ENCODE data around the gene PRTG.

Gene PRTG

GRCh38 chr15:55638764-55639163 is 104.2 kb downstream of the PRTG start:
- H2BK120ac ChIP-seq (ENCODE audit: low read depth, low read length) = no peak overlapping the region
- H3K4me3 ChIP-seq (ENCODE audit: low read length) = no peak overlapping the region
- H2BK15ac ChIP-seq (replicated peaks; ENCODE audit: low read depth) = no peak overlapping the region
- H3K9ac ChIP-seq (ENCODE audit: low read length) = no peak overlapping the region
- no peak overlapping the region for H3K4me2 ChIP-seq (ENCODE audit: low read length)
- no peaks in the 10 kb centered on the region for H3K27me3 ChIP-seq (ENCODE audit: insufficient read depth, low read length, poor library complexity)
- no peak overlapping the region for H3K23ac ChIP-seq (ENCODE audit: low read length)
- H3K79me2 ChIP-seq (ENCODE audit: control insufficient read depth, insufficient read depth, low read length) = no peaks in the 10 kb centered on the region
- H3K4me1 ChIP-seq (ENCODE audit: control insufficient read depth, low read depth, low read length) = no peaks in the 10 kb centered on the region
- DNase-seq = no peak
- no peak overlapping the region for H4K5ac ChIP-seq (ENCODE audit: low read length)
- no peak overlapping the region for H3K18ac ChIP-seq (ENCODE audit: low read length)
- no peak overlapping the region for H2BK5ac ChIP-seq (ENCODE audit: low read length)
- H2AK5ac ChIP-seq (ENCODE audit: low read length) = no peak overlapping the region
- no peaks in the 10 kb centered on the region for H3K79me1 ChIP-seq (ENCODE audit: low read length)
- peaks cover 2% of the 10 kb centered on the region for H3K36me3 ChIP-seq (ENCODE audit: control insufficient read depth, insufficient read depth, low read length)
- H3K4ac ChIP-seq (ENCODE audit: low read depth, low read length) = no peak overlapping the region
- WGBS (ENCODE audit: extremely low coverage, insufficient coverage, low lambda C conversion rate) = no CpG with 5 or more reads among the region's 1 CpG
- H3K27ac ChIP-seq (ENCODE audit: low read depth, low read length) = no peak overlapping the region
- H4K8ac ChIP-seq (ENCODE audit: low read depth, low read length) = no peak overlapping the region
- H3K56ac ChIP-seq (ENCODE audit: low read length) = no peak overlapping the region

GRCh38 chr15:55637086-55637485 is 105.9 kb downstream of the PRTG start:
- H2BK5ac ChIP-seq (ENCODE audit: low read length) = no peak overlapping the region
- H4K8ac ChIP-seq (ENCODE audit: low read depth, low read length) = no peak overlapping the region
- no peak overlapping the region for H3K9ac ChIP-seq (ENCODE audit: low read length)
- H3K4me1 ChIP-seq (ENCODE audit: control insufficient read depth, low read depth, low read length) = no peaks in the 10 kb centered on the region
- H3K79me1 ChIP-seq (ENCODE audit: low read length) = no peaks in the 10 kb centered on the region
- H3K27me3 ChIP-seq (ENCODE audit: insufficient read depth, low read length, poor library complexity) = no peaks in the 10 kb centered on the region
- H3K23ac ChIP-seq (ENCODE audit: low read length) = no peak overlapping the region
- WGBS (ENCODE audit: extremely low coverage, insufficient coverage, low lambda C conversion rate) = 100% methylated on average over 1 of the region's 3 CpGs
- no peak for DNase-seq
- H3K79me2 ChIP-seq (ENCODE audit: control insufficient read depth, insufficient read depth, low read length) = no peaks in the 10 kb centered on the region
- no peak overlapping the region for H3K4ac ChIP-seq (ENCODE audit: low read depth, low read length)
- no peak overlapping the region for H3K56ac ChIP-seq (ENCODE audit: low read length)
- no peak overlapping the region for H3K18ac ChIP-seq (ENCODE audit: low read length)
- no peak overlapping the region for H2AK5ac ChIP-seq (ENCODE audit: low read length)
- no peak overlapping the region for H3K4me3 ChIP-seq (ENCODE audit: low read length)
- H3K4me2 ChIP-seq (ENCODE audit: low read length) = no peak overlapping the region
- H2BK15ac ChIP-seq (replicated peaks; ENCODE audit: low read depth) = no peak overlapping the region
- no peak overlapping the region for H4K5ac ChIP-seq (ENCODE audit: low read length)
- H3K27ac ChIP-seq (ENCODE audit: low read depth, low read length) = no peak overlapping the region
- H3K36me3 ChIP-seq (ENCODE audit: control insufficient read depth, insufficient read depth, low read length) = peaks cover 2% of the 10 kb centered on the region
- no peak overlapping the region for H2BK120ac ChIP-seq (ENCODE audit: low read depth, low read length)

GRCh38 chr15:55633731-55634130 is 109.2 kb downstream of the PRTG start:
- Histone ChIP-seq H3K18ac (ENCODE audit: low read length) (no peak overlapping the region), H3K56ac (ENCODE audit: low read length) (no peak overlapping the region), H3K79me2 (ENCODE audit: control insufficient read depth, insufficient read depth, low read length) (no peaks in the 10 kb centered on the region), H2AK5ac (ENCODE audit: low read length) (no peak overlapping the region), H3K4me2 (ENCODE audit: low read length) (no peak overlapping the region), H2BK5ac (ENCODE audit: low read length) (no peak overlapping the region), H3K9ac (ENCODE audit: low read length) (no peak overlapping the region), H3K23ac (ENCODE audit: low read length) (no peak overlapping the region), H2BK15ac (replicated peaks; ENCODE audit: low read depth) (no peak overlapping the region), H4K5ac (ENCODE audit: low read length) (no peak overlapping the region), H3K4ac (ENCODE audit: low read depth, low read length) (no peak overlapping the region), H4K8ac (ENCODE audit: low read depth, low read length) (no peak overlapping the region), H3K4me3 (ENCODE audit: low read length) (no peak overlapping the region), H3K27ac (ENCODE audit: low read depth, low read length) (no peak overlapping the region), H3K36me3 (ENCODE audit: control insufficient read depth, insufficient read depth, low read length) (no peaks in the 10 kb centered on the region), H2BK120ac (ENCODE audit: low read depth, low read length) (no peak overlapping the region), H3K27me3 (ENCODE audit: insufficient read depth, low read length, poor library complexity) (no peaks in the 10 kb centered on the region), H3K79me1 (ENCODE audit: low read length) (no peaks in the 10 kb centered on the region), H3K4me1 (ENCODE audit: control insufficient read depth, low read depth, low read length) (no peaks in the 10 kb centered on the region)
- DNase-seq = no peak
- no CpG with 5 or more reads among the region's 1 CpG for WGBS (ENCODE audit: extremely low coverage, insufficient coverage, low lambda C conversion rate)

GRCh38 chr15:55632434-55632833 is 110.5 kb downstream of the PRTG start:
- no CpG with 5 or more reads among the region's 2 CpGs for WGBS (ENCODE audit: extremely low coverage, insufficient coverage, low lambda C conversion rate)
- Histone ChIP-seq H3K9ac (ENCODE audit: low read length) (no peak overlapping the region), H2AK5ac (ENCODE audit: low read length) (no peak overlapping the region), H3K36me3 (ENCODE audit: control insufficient read depth, insufficient read depth, low read length) (no peaks in the 10 kb centered on the region), H3K79me1 (ENCODE audit: low read length) (no peaks in the 10 kb centered on the region), H3K4me2 (ENCODE audit: low read length) (no peak overlapping the region), H3K27me3 (ENCODE audit: insufficient read depth, low read length, poor library complexity) (no peaks in the 10 kb centered on the region), H3K56ac (ENCODE audit: low read length) (no peak overlapping the region), H3K4ac (ENCODE audit: low read depth, low read length) (no peak overlapping the region), H3K27ac (ENCODE audit: low read depth, low read length) (no peak overlapping the region), H3K79me2 (ENCODE audit: control insufficient read depth, insufficient read depth, low read length) (no peaks in the 10 kb centered on the region), H3K4me1 (ENCODE audit: control insufficient read depth, low read depth, low read length) (no peaks in the 10 kb centered on the region), H4K5ac (ENCODE audit: low read length) (no peak overlapping the region), H2BK15ac (replicated peaks; ENCODE audit: low read depth) (no peak overlapping the region), H2BK120ac (ENCODE audit: low read depth, low read length) (no peak overlapping the region), H3K23ac (ENCODE audit: low read length) (no peak overlapping the region), H2BK5ac (ENCODE audit: low read length) (no peak overlapping the region), H3K4me3 (ENCODE audit: low read length) (no peak overlapping the region), H3K18ac (ENCODE audit: low read length) (no peak overlapping the region), H4K8ac (ENCODE audit: low read depth, low read length) (no peak overlapping the region)
- DNase-seq = no peak

GRCh38 chr15:55630858-55631257 is 112.1 kb downstream of the PRTG start:
- H3K4me1 ChIP-seq (ENCODE audit: control insufficient read depth, low read depth, low read length) = no peaks in the 10 kb centered on the region
- no peak overlapping the region for H2AK5ac ChIP-seq (ENCODE audit: low read length)
- no peaks in the 10 kb centered on the region for H3K36me3 ChIP-seq (ENCODE audit: control insufficient read depth, insufficient read depth, low read length)
- H4K5ac ChIP-seq (ENCODE audit: low read length) = no peak overlapping the region
- H4K8ac ChIP-seq (ENCODE audit: low read depth, low read length) = no peak overlapping the region
- H3K4ac ChIP-seq (ENCODE audit: low read depth, low read length) = no peak overlapping the region
- no peak overlapping the region for H3K4me3 ChIP-seq (ENCODE audit: low read length)
- no peak overlapping the region for H3K9ac ChIP-seq (ENCODE audit: low read length)
- no peak overlapping the region for H3K18ac ChIP-seq (ENCODE audit: low read length)
- no peak overlapping the region for H3K4me2 ChIP-seq (ENCODE audit: low read length)
- no peak overlapping the region for H3K27ac ChIP-seq (ENCODE audit: low read depth, low read length)
- no peak overlapping the region for H3K56ac ChIP-seq (ENCODE audit: low read length)
- H3K79me1 ChIP-seq (ENCODE audit: low read length) = no peaks in the 10 kb centered on the region
- H3K23ac ChIP-seq (ENCODE audit: low read length) = no peak overlapping the region
- H3K27me3 ChIP-seq (ENCODE audit: insufficient read depth, low read length, poor library complexity) = no peaks in the 10 kb centered on the region
- WGBS (ENCODE audit: extremely low coverage, insufficient coverage, low lambda C conversion rate) = no CpG with 5 or more reads among the region's 3 CpGs
- DNase-seq = no peak
- no peak overlapping the region for H2BK15ac ChIP-seq (replicated peaks; ENCODE audit: low read depth)
- H2BK120ac ChIP-seq (ENCODE audit: low read depth, low read length) = no peak overlapping the region
- no peak overlapping the region for H2BK5ac ChIP-seq (ENCODE audit: low read length)
- H3K79me2 ChIP-seq (ENCODE audit: control insufficient read depth, insufficient read depth, low read length) = no peaks in the 10 kb centered on the region

- WGBS (ENCODE audit: extremely low coverage, insufficient coverage, low lambda C conversion rate) = no CpG with 5 or more reads among the region's 2 CpGs
- peak overlapping the region; percentile 56 for H4K8ac ChIP-seq (ENCODE audit: low read depth, low read length)
- H3K79me1 ChIP-seq (ENCODE audit: low read length) = no peaks in the 10 kb centered on the region
- no peak overlapping the region for H4K5ac ChIP-seq (ENCODE audit: low read length)
- no peak overlapping the region for H3K27ac ChIP-seq (ENCODE audit: low read depth, low read length)
- H2AK5ac ChIP-seq (ENCODE audit: low read length) = no peak overlapping the region
- no peak for DNase-seq
- no peak overlapping the region for H3K4me2 ChIP-seq (ENCODE audit: low read length)
- no peak overlapping the region for H2BK120ac ChIP-seq (ENCODE audit: low read depth, low read length)
- no peaks in the 10 kb centered on the region for H3K79me2 ChIP-seq (ENCODE audit: control insufficient read depth, insufficient read depth, low read length)
- H3K27me3 ChIP-seq (ENCODE audit: insufficient read depth, low read length, poor library complexity) = no peaks in the 10 kb centered on the region
- no peak overlapping the region for H3K4ac ChIP-seq (ENCODE audit: low read depth, low read length)
- no peak overlapping the region for H3K9ac ChIP-seq (ENCODE audit: low read length)
- H3K56ac ChIP-seq (ENCODE audit: low read length) = no peak overlapping the region
- no peak overlapping the region for H2BK15ac ChIP-seq (replicated peaks; ENCODE audit: low read depth)
- no peaks in the 10 kb centered on the region for H3K4me1 ChIP-seq (ENCODE audit: control insufficient read depth, low read depth, low read length)
- no peak overlapping the region for H3K4me3 ChIP-seq (ENCODE audit: low read length)
- H3K36me3 ChIP-seq (ENCODE audit: control insufficient read depth, insufficient read depth, low read length) = no peaks in the 10 kb centered on the region
- H2BK5ac ChIP-seq (ENCODE audit: low read length) = no peak overlapping the region
- no peak overlapping the region for H3K23ac ChIP-seq (ENCODE audit: low read length)
- H3K18ac ChIP-seq (ENCODE audit: low read length) = no peak overlapping the region
Observed at GRCh38 chr15:55628369-55628730, 114.6 kb downstream of the PRTG start.
